Measurements from ENCODE around the gene LRBA. TPM values are rescaled to one million over a fixed set of nuclear protein-coding genes. Genes with fewer than 3 reads are reported as not detected.

LRBA gene
- total RNA-seq, 1 experiment from 2014 or later: 55.3 TPM

DNA sequence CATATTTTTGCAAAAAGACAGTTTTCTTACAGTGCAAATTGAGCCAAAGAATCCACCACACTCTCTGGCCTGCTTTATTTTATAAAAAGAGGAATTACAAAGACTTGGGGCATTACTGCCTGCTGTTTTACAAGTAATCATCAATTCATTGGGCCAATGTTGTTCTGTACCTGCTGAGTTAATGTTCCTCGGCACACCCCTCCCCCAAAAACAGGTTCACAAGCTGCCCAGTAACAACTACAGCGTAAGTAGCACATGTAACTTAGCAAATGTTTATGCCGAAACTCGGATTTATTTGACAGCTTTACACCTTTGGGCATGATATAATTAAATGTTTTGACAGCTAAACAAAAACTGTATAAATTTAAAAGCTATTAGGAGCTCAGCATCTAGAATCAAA, 647.8 kb downstream of the LRBA start:
- H3K9me3 ChIP-seq (ENCODE audit: control insufficient read depth, low read depth, low read length): no peaks in the 10 kb centered on the region
- H4K20me1 ChIP-seq (ENCODE audit: control insufficient read depth, insufficient read depth, insufficient read length): no peaks in the 10 kb centered on the region
- Mint-ChIP-seq H3K9me3 (no peaks in the 10 kb centered on the region), H3K27ac (no peak overlapping the region), H3K36me3 (ENCODE audit: insufficient read depth in 1 of 3, low read depth in 3 of 3) (no peaks in the 10 kb centered on the region), H3K27me3 (ENCODE audit: low read depth) (peaks cover 27% of the 10 kb centered on the region), H3K4me1 (peaks cover 16% of the 10 kb centered on the region in 2 experiments), H3K4me3 (peak overlapping the region in 1 of 2 experiments; percentile 70; a peak in 2 of 5 replicates)
- H2BK20ac ChIP-seq (ENCODE audit: low read depth, low read length, poor library complexity, severe bottlenecking): no peak overlapping the region
- H3T11ph ChIP-seq (ENCODE audit: low read length): no peak overlapping the region
- peak; percentile 42 for DNase-seq
- H3K14ac ChIP-seq (ENCODE audit: insufficient read depth, low read length): no peak overlapping the region
- no peak overlapping the region for H3K18ac ChIP-seq (ENCODE audit: insufficient read length, low read depth, low read length)
- H2BK5ac ChIP-seq (ENCODE audit: insufficient read length, low read length): no peak overlapping the region
- no peak overlapping the region for H3K27ac ChIP-seq (ENCODE audit: insufficient read length, low read depth, low read length)
- no peak overlapping the region for H2AFZ ChIP-seq (ENCODE audit: low read length)
- no peak overlapping the region for H2BK120ac ChIP-seq (ENCODE audit: low read depth, low read length, poor library complexity, severe bottlenecking)
- no peak overlapping the region for H3K23ac ChIP-seq (ENCODE audit: insufficient read length, low read depth, low read length)
- H3K4me2 ChIP-seq (ENCODE audit: insufficient read depth, insufficient read length, low read length): peak overlapping the region; percentile 24
- no peak overlapping the region for H3K9ac ChIP-seq (ENCODE audit: extremely low read depth, insufficient read length, low read length)
- H3K79me2 ChIP-seq (ENCODE audit: insufficient read depth, low read length): no peaks in the 10 kb centered on the region
- H4K5ac ChIP-seq (ENCODE audit: insufficient read length, low read depth, low read length): no peak overlapping the region
- H3K4ac ChIP-seq (ENCODE audit: low read depth, low read length): no peak overlapping the region
- H2AK5ac ChIP-seq (ENCODE audit: insufficient read length, low read length): no peak overlapping the region
- peaks cover 6% of the 10 kb centered on the region; the same call in 1 of the 2 replicates for H3K27me3 ChIP-seq (ENCODE audit: insufficient read depth, low read length)
- WGBS (ENCODE audit: extremely low coverage, insufficient read length, low lambda C conversion rate): no CpG with 5 or more reads among the region's 4 CpGs
- TF ChIP-seq, protein P1, sequence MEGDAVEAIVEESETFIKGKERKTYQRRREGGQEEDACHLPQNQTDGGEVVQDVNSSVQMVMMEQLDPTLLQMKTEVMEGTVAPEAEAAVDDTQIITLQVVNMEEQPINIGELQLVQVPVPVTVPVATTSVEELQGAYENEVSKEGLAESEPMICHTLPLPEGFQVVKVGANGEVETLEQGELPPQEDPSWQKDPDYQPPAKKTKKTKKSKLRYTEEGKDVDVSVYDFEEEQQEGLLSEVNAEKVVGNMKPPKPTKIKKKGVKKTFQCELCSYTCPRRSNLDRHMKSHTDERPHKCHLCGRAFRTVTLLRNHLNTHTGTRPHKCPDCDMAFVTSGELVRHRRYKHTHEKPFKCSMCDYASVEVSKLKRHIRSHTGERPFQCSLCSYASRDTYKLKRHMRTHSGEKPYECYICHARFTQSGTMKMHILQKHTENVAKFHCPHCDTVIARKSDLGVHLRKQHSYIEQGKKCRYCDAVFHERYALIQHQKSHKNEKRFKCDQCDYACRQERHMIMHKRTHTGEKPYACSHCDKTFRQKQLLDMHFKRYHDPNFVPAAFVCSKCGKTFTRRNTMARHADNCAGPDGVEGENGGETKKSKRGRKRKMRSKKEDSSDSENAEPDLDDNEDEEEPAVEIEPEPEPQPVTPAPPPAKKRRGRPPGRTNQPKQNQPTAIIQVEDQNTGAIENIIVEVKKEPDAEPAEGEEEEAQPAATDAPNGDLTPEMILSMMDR (conservative IDR thresholded peaks at IDR 0.05): no peak
- no peak overlapping the region for H4K91ac ChIP-seq (ENCODE audit: insufficient read length, low read depth, low read length)
- no peak overlapping the region for H4K8ac ChIP-seq (replicated peaks; ENCODE audit: insufficient read length, low read depth, low read length)
- H2BK15ac ChIP-seq (ENCODE audit: low read depth, low read length): no peak overlapping the region
- H3K23me2 ChIP-seq (ENCODE audit: insufficient read length, low read depth, low read length, poor library complexity, severe bottlenecking): peaks cover 3% of the 10 kb centered on the region
- H3K79me1 ChIP-seq (ENCODE audit: insufficient read depth, low read depth, low read length, poor library complexity, severe bottlenecking): no peaks in the 10 kb centered on the region
- no peak overlapping the region for H3K56ac ChIP-seq (ENCODE audit: insufficient read length, low read depth, low read length)
- peaks cover 4% of the 10 kb centered on the region; the same call in 1 of the 2 replicates for H3K4me1 ChIP-seq (ENCODE audit: insufficient read depth, low read length)
- H2BK12ac ChIP-seq (ENCODE audit: insufficient read length, low read depth, low read length): no peak overlapping the region
